GM23338 (cell line): ENCODE data around the gene PMP22. TPM values are rescaled to one million over a fixed set of nuclear protein-coding genes. Genes with fewer than 3 reads are reported as not detected.

Source experiments
- ATAC-seq: fragments of 200-7000 bp; cut with Tn5 transposase; 3 replicates; pipeline ENCODE4 v1.9.1; 2020
- DNase-seq: peaks from one replicate; pipeline ENCODE4 v3.0.0-alpha.2; 2015; ENCODE audit warnings: low spot score
- H2AFZ ChIP-seq: fragments of 200-600 bp; sonication (generic); 2 replicates; pipeline ENCODE4 v1.8.0; 2016; ENCODE audit warnings: antibody characterized with exemption, mild to moderate bottlenecking, moderate library complexity
- H3F3A ChIP-seq: fragments of 200-600 bp; sonication (generic); replicated peaks from 2 replicates; pipeline ENCODE4 v1.8.0; 2017; ENCODE audit warnings: antibody characterized with exemption, mixed run types, low read depth
- H3K27ac ChIP-seq: fragments of 200-600 bp; sonication (generic); 2 replicates; pipeline ENCODE4 v1.6.1; 2016; ENCODE audit warnings: low read depth
- H3K27me3 ChIP-seq: fragments of 200-600 bp; sonication (generic); 2 replicates; pipeline ENCODE4 v1.8.0; 2016; ENCODE audit warnings: mild to moderate bottlenecking, mixed run types, moderate library complexity; ENCODE audit not compliant: insufficient read depth
- H3K36me3 ChIP-seq: fragments of 200-600 bp; sonication (generic); 2 replicates; pipeline ENCODE4 v1.8.0; 2016; ENCODE audit warnings: mild to moderate bottlenecking; ENCODE audit not compliant: insufficient read depth
- H3K4me1 ChIP-seq: fragments of 200-600 bp; sonication (generic); 2 replicates; pipeline ENCODE4 v1.8.0; 2016; ENCODE audit warnings: mild to moderate bottlenecking, moderate library complexity; ENCODE audit not compliant: insufficient read depth
- H3K4me2 ChIP-seq: fragments of 200-600 bp; sonication (generic); 2 replicates; pipeline ENCODE4 v1.7.1; 2017; ENCODE audit warnings: mixed run types
- H3K4me3 ChIP-seq: fragments of 200-600 bp; sonication (generic); 2 replicates; pipeline ENCODE4 v1.6.1; 2016; ENCODE audit warnings: mixed run types
- H3K79me2 ChIP-seq: fragments of 200-600 bp; sonication (generic); replicated peaks from 2 replicates; pipeline ENCODE4 v1.8.0; 2017; ENCODE audit warnings: mild to moderate bottlenecking; ENCODE audit not compliant: insufficient read depth
- H3K9me2 ChIP-seq: fragments of 200-600 bp; sonication (generic); 2 replicates; pipeline ENCODE4 v1.8.0; 2017; ENCODE audit not compliant: insufficient read depth
- H4K20me1 ChIP-seq: fragments of 200-600 bp; sonication (generic); replicated peaks from 2 replicates; pipeline ENCODE4 v1.8.0; 2017; ENCODE audit warnings: mild to moderate bottlenecking; ENCODE audit not compliant: insufficient read depth
- H3K27ac Mint-ChIP-seq: 2 replicates; pipeline ENCODE4 v1.8.0; 2020; ENCODE audit warnings: inconsistent platforms, mild to moderate bottlenecking, moderate library complexity, mixed read lengths
- H3K27me3 Mint-ChIP-seq: 3 replicates; pipeline ENCODE4 v1.8.0; 2022; ENCODE audit warnings: low read depth, mild to moderate bottlenecking, moderate library complexity, mixed read lengths, inconsistent platforms; ENCODE audit not compliant: insufficient read depth, poor library complexity
- H3K36me3 Mint-ChIP-seq: 3 replicates; pipeline ENCODE4 v1.8.0; 2021; ENCODE audit warnings: low read depth, mild to moderate bottlenecking, inconsistent platforms, moderate library complexity, mixed read lengths
- H3K4me1 Mint-ChIP-seq: 3 replicates; pipeline ENCODE4 v1.8.0; 2020; ENCODE audit warnings: mild to moderate bottlenecking, inconsistent platforms, mixed read lengths
- H3K4me3 Mint-ChIP-seq: 3 replicates; pipeline ENCODE4 v1.8.0; 2021; ENCODE audit warnings: moderate library complexity, mild to moderate bottlenecking, inconsistent platforms, mixed read lengths
- H3K9me3 Mint-ChIP-seq: 3 replicates; pipeline ENCODE4 v1.8.0; 2020; ENCODE audit warnings: moderate library complexity, mild to moderate bottlenecking, inconsistent platforms, mixed read lengths
- CREB1 ChIP-seq: fragments of 250-450 bp; sonication (Bioruptor Pico); IDR thresholded peaks from 2 replicates; pipeline ENCODE4 v1.5.0; 2020; ENCODE audit warnings: low read depth, mild to moderate bottlenecking, moderate library complexity
- ETS1 ChIP-seq: IDR thresholded peaks from 2 replicates; pipeline ENCODE4 v1.6.1; 2016; ENCODE audit warnings: antibody characterized with exemption
- EZH2 ChIP-seq: fragments of 200-600 bp; sonication (generic); IDR thresholded peaks from one replicate; pipeline ENCODE4 v1.8.0; 2017; ENCODE audit warnings: antibody characterized with exemption, mild to moderate bottlenecking, low read depth; ENCODE audit not compliant: unreplicated experiment
- EZH2phosphoT487 ChIP-seq: fragments of 200-600 bp; sonication (generic); IDR thresholded peaks from one replicate; pipeline ENCODE4 v1.8.1; 2018; ENCODE audit warnings: antibody characterized with exemption; ENCODE audit not compliant: unreplicated experiment
- JUNB ChIP-seq: IDR thresholded peaks from one replicate; pipeline ENCODE4 v1.6.1; 2016; ENCODE audit warnings: antibody characterized with exemption; ENCODE audit not compliant: unreplicated experiment
- NANOG ChIP-seq: IDR thresholded peaks from 2 replicates; pipeline ENCODE4 v1.6.1; 2016; ENCODE audit warnings: antibody characterized with exemption, borderline replicate concordance
- POLR2AphosphoS5 ChIP-seq: IDR thresholded peaks from 2 replicates; pipeline ENCODE4 v1.6.1; 2016; ENCODE audit warnings: antibody characterized with exemption, low read depth
- REST ChIP-seq: IDR thresholded peaks from one replicate; pipeline ENCODE4 v1.6.1; 2018; ENCODE audit warnings: antibody characterized with exemption; ENCODE audit not compliant: unreplicated experiment
- STAT1 ChIP-seq: IDR thresholded peaks from one replicate; pipeline ENCODE4 v1.6.1; 2016; ENCODE audit warnings: antibody characterized with exemption; ENCODE audit not compliant: unreplicated experiment
- ZNF114 ChIP-seq: fragments of 250-450 bp; sonication (Bioruptor Pico); IDR thresholded peaks from 2 replicates; pipeline ENCODE4 v1.5.0; 2020; ENCODE audit warnings: mild to moderate bottlenecking, moderate library complexity
- ZNF331 ChIP-seq: fragments of 250-450 bp; sonication (Bioruptor Pico); IDR thresholded peaks from 2 replicates; pipeline ENCODE4 v1.5.0; 2020; ENCODE audit warnings: low read depth, mild to moderate bottlenecking, moderate library complexity
- polyA plus RNA-seq: library from polyadenylated mRNA; unstranded; fragments of >200 nt; fragmentation: Nextera tagmentation; extraction: Ambion mirVana; gene quantifications from 2 replicates; pipeline ENCODE4 v1.2.1, GENCODE V29; 2016
- total RNA-seq: library from RNA; depleted of rRNA; stranded (reverse); fragments of >200 nt; shearing (Covaris generic); gene quantifications from 2 replicates; pipeline ENCODE4 v1.2.3, GENCODE V29; 2014
- TF ChIP-seq, protein P1 (sequence below), 2 experiments: fragments of 200-600 bp in 1 of 2; sonication (generic) in 1 of 2; conservative IDR thresholded peaks; 2 replicates each; pipeline versions ENCODE4 v1.5.1 to v1.6.1; 2016 to 2017; ENCODE audit warnings: antibody characterized with exemption in 2 of 2, low read depth in 2 of 2, mild to moderate bottlenecking in 2 of 2, moderate library complexity in 1 of 2
- TF ChIP-seq, protein P2 (sequence below): fragments of 250-450 bp; sonication (Bioruptor Pico); IDR thresholded peaks from 2 replicates; pipeline ENCODE4 v1.5.0; 2020; ENCODE audit warnings: mild to moderate bottlenecking, moderate library complexity

Gene PMP22
- total and polyA plus RNA-seq, 2 experiments from 2014 or later = 1.2 to 2.2 TPM

DNA sequence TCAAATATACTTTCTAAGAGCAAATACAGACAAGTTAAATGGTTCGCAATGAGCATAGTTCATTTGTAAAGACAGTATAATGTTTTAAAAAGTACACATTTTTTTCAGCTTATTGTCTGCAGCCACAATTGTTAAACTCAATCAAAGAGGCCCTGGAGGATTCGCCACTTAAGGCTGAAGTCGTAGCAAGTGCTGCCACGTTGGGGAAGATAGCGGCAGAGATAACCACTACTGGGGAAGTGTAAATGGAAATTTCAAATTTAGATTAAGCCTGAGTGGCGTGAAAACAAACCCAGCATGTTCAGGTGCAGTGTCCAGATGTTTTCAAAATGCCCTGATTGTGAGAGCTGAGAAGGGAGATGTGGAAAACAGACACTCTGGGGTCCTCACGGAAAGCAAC, 8.4 kb downstream of the PMP22 start:
- Mint-ChIP-seq H3K27me3 (peaks cover 48% of the 10 kb centered on the region), H3K36me3 (no peaks in the 10 kb centered on the region; the same call in 2 of the 3 replicates), H3K4me3 (no peak overlapping the region; the same call in 2 of the 3 replicates), H3K4me1 (peaks cover 7% of the 10 kb centered on the region; the same call in 1 of the 3 replicates), H3K27ac (no peak overlapping the region), H3K9me3 (no peaks in the 10 kb centered on the region; the same call in 2 of the 3 replicates)
- no peaks in the 10 kb centered on the region for H4K20me1 ChIP-seq
- no peak overlapping the region for H3K4me3 ChIP-seq
- ATAC-seq (no peak), DNase-seq (no peak)
- no peaks in the 10 kb centered on the region for H3K36me3 ChIP-seq
- H2AFZ ChIP-seq = peak overlapping the region; percentile 92; the same call in 1 of the 2 replicates
- peaks cover 45% of the 10 kb centered on the region for H3K27me3 ChIP-seq
- no peak overlapping the region for H3K4me2 ChIP-seq
- no peaks in the 10 kb centered on the region for H3K79me2 ChIP-seq
- H3K27ac ChIP-seq = no peak overlapping the region
- TF ChIP-seq EZH2phosphoT487 (no peak), EZH2 (no peak), REST (no peak), ETS1 (no peak), STAT1 (no peak), ZNF114 (no peak), POLR2AphosphoS5 (no peak), ZNF331 (CRISPR knock-in tag) (no peak), CREB1 (CRISPR knock-in tag) (no peak), NANOG (no peak), JUNB (no peak)
- TF ChIP-seq, protein P1, sequence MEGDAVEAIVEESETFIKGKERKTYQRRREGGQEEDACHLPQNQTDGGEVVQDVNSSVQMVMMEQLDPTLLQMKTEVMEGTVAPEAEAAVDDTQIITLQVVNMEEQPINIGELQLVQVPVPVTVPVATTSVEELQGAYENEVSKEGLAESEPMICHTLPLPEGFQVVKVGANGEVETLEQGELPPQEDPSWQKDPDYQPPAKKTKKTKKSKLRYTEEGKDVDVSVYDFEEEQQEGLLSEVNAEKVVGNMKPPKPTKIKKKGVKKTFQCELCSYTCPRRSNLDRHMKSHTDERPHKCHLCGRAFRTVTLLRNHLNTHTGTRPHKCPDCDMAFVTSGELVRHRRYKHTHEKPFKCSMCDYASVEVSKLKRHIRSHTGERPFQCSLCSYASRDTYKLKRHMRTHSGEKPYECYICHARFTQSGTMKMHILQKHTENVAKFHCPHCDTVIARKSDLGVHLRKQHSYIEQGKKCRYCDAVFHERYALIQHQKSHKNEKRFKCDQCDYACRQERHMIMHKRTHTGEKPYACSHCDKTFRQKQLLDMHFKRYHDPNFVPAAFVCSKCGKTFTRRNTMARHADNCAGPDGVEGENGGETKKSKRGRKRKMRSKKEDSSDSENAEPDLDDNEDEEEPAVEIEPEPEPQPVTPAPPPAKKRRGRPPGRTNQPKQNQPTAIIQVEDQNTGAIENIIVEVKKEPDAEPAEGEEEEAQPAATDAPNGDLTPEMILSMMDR (conservative IDR thresholded peaks at IDR 0.05; ENCODE audit: low read depth in 2 of 2) = no peak
- TF ChIP-seq, protein P2, sequence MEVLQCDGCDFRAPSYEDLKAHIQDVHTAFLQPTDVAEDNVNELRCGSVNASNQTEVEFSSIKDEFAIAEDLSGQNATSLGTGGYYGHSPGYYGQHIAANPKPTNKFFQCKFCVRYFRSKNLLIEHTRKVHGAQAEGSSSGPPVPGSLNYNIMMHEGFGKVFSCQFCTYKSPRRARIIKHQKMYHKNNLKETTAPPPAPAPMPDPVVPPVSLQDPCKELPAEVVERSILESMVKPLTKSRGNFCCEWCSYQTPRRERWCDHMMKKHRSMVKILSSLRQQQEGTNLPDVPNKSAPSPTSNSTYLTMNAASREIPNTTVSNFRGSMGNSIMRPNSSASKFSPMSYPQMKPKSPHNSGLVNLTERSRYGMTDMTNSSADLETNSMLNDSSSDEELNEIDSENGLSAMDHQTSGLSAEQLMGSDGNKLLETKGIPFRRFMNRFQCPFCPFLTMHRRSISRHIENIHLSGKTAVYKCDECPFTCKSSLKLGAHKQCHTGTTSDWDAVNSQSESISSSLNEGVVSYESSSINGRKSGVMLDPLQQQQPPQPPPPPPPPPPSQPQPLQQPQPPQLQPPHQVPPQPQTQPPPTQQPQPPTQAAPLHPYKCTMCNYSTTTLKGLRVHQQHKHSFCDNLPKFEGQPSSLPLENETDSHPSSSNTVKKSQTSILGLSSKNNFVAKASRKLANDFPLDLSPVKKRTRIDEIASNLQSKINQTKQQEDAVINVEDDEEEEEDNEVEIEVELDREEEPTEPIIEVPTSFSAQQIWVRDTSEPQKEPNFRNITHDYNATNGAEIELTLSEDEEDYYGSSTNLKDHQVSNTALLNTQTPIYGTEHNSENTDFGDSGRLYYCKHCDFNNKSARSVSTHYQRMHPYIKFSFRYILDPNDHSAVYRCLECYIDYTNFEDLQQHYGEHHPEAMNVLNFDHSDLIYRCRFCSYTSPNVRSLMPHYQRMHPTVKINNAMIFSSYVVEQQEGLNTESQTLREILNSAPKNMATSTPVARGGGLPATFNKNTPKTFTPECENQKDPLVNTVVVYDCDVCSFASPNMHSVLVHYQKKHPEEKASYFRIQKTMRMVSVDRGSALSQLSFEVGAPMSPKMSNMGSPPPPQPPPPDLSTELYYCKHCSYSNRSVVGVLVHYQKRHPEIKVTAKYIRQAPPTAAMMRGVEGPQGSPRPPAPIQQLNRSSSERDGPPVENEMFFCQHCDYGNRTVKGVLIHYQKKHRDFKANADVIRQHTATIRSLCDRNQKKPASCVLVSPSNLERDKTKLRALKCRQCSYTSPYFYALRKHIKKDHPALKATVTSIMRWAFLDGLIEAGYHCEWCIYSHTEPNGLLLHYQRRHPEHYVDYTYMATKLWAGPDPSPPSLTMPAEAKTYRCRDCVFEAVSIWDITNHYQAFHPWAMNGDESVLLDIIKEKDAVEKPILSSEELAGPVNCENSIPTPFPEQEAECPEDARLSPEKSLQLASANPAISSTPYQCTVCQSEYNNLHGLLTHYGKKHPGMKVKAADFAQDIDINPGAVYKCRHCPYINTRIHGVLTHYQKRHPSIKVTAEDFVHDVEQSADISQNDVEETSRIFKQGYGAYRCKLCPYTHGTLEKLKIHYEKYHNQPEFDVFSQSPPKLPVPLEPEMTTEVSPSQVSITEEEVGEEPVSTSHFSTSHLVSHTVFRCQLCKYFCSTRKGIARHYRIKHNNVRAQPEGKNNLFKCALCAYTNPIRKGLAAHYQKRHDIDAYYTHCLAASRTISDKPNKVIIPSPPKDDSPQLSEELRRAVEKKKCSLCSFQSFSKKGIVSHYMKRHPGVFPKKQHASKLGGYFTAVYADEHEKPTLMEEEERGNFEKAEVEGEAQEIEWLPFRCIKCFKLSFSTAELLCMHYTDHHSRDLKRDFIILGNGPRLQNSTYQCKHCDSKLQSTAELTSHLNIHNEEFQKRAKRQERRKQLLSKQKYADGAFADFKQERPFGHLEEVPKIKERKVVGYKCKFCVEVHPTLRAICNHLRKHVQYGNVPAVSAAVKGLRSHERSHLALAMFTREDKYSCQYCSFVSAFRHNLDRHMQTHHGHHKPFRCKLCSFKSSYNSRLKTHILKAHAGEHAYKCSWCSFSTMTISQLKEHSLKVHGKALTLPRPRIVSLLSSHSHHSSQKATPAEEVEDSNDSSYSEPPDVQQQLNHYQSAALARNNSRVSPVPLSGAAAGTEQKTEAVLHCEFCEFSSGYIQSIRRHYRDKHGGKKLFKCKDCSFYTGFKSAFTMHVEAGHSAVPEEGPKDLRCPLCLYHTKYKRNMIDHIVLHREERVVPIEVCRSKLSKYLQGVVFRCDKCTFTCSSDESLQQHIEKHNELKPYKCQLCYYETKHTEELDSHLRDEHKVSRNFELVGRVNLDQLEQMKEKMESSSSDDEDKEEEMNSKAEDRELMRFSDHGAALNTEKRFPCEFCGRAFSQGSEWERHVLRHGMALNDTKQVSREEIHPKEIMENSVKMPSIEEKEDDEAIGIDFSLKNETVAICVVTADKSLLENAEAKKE (CRISPR knock-in tag) = no peak
- peaks cover 8% of the 10 kb centered on the region; the same call in 1 of the 2 replicates for H3F3A ChIP-seq
- H3K4me1 ChIP-seq = peaks cover 2% of the 10 kb centered on the region; the same call in 1 of the 2 replicates
- peaks cover 3% of the 10 kb centered on the region; the same call in 1 of the 2 replicates for H3K9me2 ChIP-seq
